Thyroid gland (tissue), 4 donors: Measurements from ENCODE around the gene NSUN3. TPM values are rescaled to one million over a fixed set of nuclear protein-coding genes. Genes with fewer than 3 reads are reported as not detected.

ENCODE experiments used
- DNase-seq, 2 donors: peaks; one replicate each; pipeline ENCODE4 v3.0.0-alpha.2; 2019
- H3K27ac ChIP-seq, 3 donors: fragments of 200-600 bp; sonication (generic); 1 replicate in 2 of 3; 2 replicates in 1 of 3; pipeline ENCODE4 v1.5.1; 2016 to 2019; ENCODE audit warnings: mild to moderate bottlenecking in 1 of 3, moderate library complexity in 1 of 3
- H3K27me3 ChIP-seq: fragments of 200-600 bp; sonication (generic); one replicate; pipeline ENCODE4 v1.5.1; 2019
- H3K36me3 ChIP-seq, 2 donors: fragments of 200-600 bp; sonication (generic); one replicate each; pipeline ENCODE4 v1.5.1; 2016 to 2019
- H3K4me1 ChIP-seq, 2 donors: fragments of 200-600 bp; sonication (generic); one replicate each; pipeline ENCODE4 v1.5.1; 2017 to 2019
- H3K4me3 ChIP-seq, 3 donors: fragments of 200-600 bp; sonication (generic); replicated peaks in 1 of 3; 1 replicate in 2 of 3; 2 replicates in 1 of 3; pipeline ENCODE4 v1.5.1; 2016; ENCODE audit warnings: mild to moderate bottlenecking in 1 of 3
- H3K9me3 ChIP-seq: fragments of 200-600 bp; sonication (generic); one replicate; pipeline ENCODE4 v1.5.1; 2017
- POLR2A ChIP-seq, 2 donors: fragments of 450-650 bp; IDR thresholded peaks; one replicate each; pipeline ENCODE4 v1.6.1; 2017; ENCODE audit warnings: antibody characterized with exemption in 2 of 2, mild to moderate bottlenecking in 2 of 2, moderate library complexity in 1 of 2
- WGBS, 2 donors: methylation state at CpG; one replicate each; pipeline ENCODE4 v1.1.5; 2017; 5-methylcytosine and 5-hydroxymethylcytosine counted together
- intact Hi-C: fragments of 100-400 bp; cut with DNase I; formaldehyde crosslinking; loops from one replicate; pipeline ENCODE4 v1.15.1; 2023
- total RNA-seq, 4 donors: library from RNA; depleted of rRNA; stranded (reverse); fragments of >200 nt; gene quantifications; one replicate each; pipeline ENCODE4 v1.2.3, GENCODE V29; 2016
- TF ChIP-seq, protein P1 (sequence below), 6 experiments: fragments of 200-600 bp in 3 of 6; fragments of 450-650 bp in 3 of 6; sonication (generic) in 3 of 6; IDR thresholded peaks; one replicate each; pipeline ENCODE4 v1.5.1; 2016 to 2019; ENCODE audit warnings: antibody characterized with exemption in 6 of 6, mild to moderate bottlenecking in 2 of 6, inconsistent platforms in 1 of 6, moderate library complexity in 1 of 6

NSUN3 gene
- total RNA-seq, 4 donors from 2014 or later: 12.5 to 22.5 (median 15.4) TPM

DNA sequence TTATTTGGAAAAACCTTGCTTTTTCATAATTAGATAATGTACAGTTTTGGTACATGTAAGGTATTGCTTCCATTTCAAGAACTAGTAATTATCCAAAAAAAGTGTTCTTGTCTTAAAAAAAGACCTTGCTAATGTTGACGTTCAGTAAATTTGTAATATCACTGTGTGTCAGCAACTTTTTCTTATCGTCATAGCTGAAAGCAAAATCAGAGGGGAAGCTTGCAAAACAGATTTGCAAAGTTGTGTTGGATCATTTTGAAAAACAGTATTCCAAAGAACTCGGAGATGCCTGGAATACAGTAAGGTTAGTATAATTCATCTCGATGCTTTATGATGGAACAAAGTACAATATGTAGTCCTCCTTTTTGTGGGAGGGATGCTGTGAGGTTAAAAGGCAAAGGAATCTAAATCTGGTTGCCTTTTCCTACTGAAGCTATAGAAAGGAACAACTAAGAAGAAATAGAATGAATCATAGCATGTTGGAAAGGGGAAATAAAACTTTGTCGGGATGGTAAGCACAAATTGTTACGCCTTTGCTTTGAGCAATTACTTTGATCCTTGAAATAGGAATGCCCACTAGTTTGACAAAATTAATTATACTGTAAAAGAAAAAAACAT is 1.5 kb downstream of the NSUN3 start:
- intact Hi-C loops: loop anchor here (10.0 kb wide), 1 partner anchor 60 kb away; no protein-coding TSS in a partner anchor
- Histone ChIP-seq H3K4me3 (no peak overlapping the region), H3K9me3 (no peaks in the 10 kb centered on the region), H3K4me1 (peaks cover 8 to 11% of the 10 kb centered on the region in 2 donors), H3K27ac (peak overlapping the region in 1 of 3 donors; percentile 3), H3K27me3 (no peaks in the 10 kb centered on the region), H3K36me3 (no peaks in the 10 kb centered on the region)
- no peak for TF ChIP-seq POLR2A (IDR thresholded peaks at IDR 0.05)
- TF ChIP-seq, protein P1, sequence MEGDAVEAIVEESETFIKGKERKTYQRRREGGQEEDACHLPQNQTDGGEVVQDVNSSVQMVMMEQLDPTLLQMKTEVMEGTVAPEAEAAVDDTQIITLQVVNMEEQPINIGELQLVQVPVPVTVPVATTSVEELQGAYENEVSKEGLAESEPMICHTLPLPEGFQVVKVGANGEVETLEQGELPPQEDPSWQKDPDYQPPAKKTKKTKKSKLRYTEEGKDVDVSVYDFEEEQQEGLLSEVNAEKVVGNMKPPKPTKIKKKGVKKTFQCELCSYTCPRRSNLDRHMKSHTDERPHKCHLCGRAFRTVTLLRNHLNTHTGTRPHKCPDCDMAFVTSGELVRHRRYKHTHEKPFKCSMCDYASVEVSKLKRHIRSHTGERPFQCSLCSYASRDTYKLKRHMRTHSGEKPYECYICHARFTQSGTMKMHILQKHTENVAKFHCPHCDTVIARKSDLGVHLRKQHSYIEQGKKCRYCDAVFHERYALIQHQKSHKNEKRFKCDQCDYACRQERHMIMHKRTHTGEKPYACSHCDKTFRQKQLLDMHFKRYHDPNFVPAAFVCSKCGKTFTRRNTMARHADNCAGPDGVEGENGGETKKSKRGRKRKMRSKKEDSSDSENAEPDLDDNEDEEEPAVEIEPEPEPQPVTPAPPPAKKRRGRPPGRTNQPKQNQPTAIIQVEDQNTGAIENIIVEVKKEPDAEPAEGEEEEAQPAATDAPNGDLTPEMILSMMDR (IDR thresholded peaks at IDR 0.05): no peak
- 86 to 88% methylated on average over 6 of the region's 6 CpGs for WGBS, 2 donors
- DNase-seq: no peak

DNA sequence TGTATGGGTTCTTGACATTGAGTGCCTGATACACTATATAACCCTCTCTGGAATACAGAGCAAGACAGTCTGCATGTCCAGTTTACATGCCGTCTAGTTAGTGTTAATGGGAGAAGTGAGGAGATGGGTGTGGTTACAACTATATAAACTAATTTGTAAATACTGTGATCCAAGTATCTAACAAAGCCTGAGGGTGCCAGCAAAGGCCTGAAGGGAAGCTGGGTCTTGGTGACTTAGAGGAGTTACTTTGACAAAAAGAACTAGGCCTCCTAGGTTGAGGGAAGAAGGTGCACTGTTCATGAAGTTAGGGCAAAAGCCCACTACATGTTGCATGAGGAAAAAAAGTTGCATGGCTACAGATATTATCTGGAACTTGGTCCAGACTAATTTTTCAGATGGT is 2.3 kb downstream of the NSUN3 start:
- H3K27me3 ChIP-seq: no peaks in the 10 kb centered on the region
- H3K27ac ChIP-seq: no peak overlapping the region
- no peak for DNase-seq
- H3K4me3 ChIP-seq: no peak overlapping the region
- TF ChIP-seq, protein P1 (IDR thresholded peaks at IDR 0.05): no peak
- no peak for TF ChIP-seq POLR2A (IDR thresholded peaks at IDR 0.05)
- WGBS, 2 donors: 69 to 77% methylated on average over 1 of the region's 1 CpG
- H3K36me3 ChIP-seq: no peaks in the 10 kb centered on the region
- H3K4me1 ChIP-seq: peaks cover 8 to 11% of the 10 kb centered on the region in 2 donors
- H3K9me3 ChIP-seq: no peaks in the 10 kb centered on the region
- intact Hi-C loops: loop anchor here (10.0 kb wide), 1 partner anchor 60 kb away; no protein-coding TSS in a partner anchor

DNA sequence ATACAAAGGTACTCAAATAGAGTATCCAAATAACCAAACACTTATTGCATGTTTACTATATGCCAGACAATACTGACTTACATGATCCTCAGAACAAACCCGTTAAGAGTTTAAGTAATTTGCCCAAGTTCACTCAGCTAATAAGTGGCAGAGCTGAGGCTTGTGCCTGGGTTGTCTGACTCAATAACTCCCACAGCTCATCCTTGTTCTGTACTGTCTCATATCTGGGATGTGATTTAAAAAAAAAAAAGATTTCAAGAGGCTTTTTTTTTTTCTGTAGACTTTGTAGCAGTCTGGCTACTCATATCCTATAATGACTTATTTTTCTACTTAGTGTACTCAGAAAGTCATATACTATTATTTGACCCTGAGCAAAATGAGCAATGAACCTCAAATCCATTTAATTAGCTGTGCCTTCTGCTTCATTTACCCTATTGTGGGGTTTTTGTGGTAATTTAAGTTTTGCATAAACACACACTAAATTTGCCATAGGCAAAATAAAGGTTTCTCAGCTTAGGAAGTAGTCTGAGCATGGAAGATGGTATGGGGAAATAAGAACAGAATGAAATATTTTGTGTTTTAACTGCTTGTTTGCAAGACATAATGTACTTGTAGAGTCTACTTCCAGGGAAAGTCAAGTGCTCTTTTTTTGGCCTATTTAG is 3.1 kb downstream of the NSUN3 start:
- no peak for TF ChIP-seq POLR2A (IDR thresholded peaks at IDR 0.05)
- TF ChIP-seq, protein P1 (IDR thresholded peaks at IDR 0.05): no peak
- Histone ChIP-seq H3K4me3 (no peak overlapping the region), H3K36me3 (no peaks in the 10 kb centered on the region), H3K9me3 (no peaks in the 10 kb centered on the region), H3K27ac (no peak overlapping the region), H3K4me1 (peaks cover 8 to 11% of the 10 kb centered on the region in 2 donors), H3K27me3 (no peaks in the 10 kb centered on the region)
- intact Hi-C loops: loop anchor here (10.0 kb wide), 1 partner anchor 61 kb away; no protein-coding TSS in a partner anchor
- DNase-seq: no peak
- WGBS, 2 donors: 78 to 93% methylated on average over 1 of the region's 1 CpG

DNA sequence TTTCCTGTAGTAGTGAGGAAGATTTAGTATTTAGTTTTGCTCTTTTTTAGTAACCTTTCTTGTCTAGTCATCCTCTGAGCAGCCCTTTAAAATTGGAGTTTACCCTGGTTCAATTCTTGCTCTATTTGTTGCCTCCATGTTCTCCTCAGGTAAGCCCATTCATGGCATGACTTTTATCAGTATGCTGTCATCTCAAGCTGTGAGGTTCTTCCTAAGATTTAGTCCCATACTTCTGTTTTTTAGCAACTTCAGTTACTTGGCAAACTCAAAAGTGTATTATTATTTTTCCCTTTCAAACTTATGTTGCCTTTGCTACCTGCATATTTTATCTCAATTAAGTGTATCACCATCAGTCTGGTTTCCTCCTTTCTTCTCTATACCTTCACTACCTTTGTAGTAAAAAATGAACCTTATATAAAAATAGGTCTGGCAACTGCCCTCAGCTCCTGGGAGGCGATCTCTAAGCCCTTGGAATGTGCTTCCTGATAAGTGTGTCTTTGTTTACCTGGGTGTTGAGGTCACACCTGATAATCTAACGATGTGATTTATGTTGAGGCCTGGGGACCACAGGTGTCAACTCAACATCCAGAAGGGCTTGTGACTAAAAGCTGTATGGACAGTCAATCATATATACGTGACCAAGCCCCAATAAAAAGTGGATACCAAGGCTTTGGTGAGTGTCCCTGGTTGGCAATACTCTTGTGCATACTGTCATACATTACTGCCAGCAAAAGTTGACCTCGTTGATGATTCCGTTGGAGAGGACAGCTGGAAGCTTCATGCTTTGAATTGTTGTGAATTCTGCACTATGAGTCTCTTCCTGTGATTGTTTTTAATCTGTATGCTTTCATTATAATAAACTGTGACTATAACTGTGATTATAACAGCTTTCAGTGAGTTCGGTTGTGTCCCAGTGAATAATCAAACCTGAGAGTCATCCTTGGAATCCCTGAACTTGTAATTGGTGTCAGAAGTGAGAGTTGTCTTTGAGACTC is 3.9 kb downstream of the NSUN3 start:
- 75 to 84% methylated on average over 6 of the region's 6 CpGs for WGBS, 2 donors
- Histone ChIP-seq H3K4me3 (no peak overlapping the region), H3K27me3 (no peaks in the 10 kb centered on the region), H3K27ac (no peak overlapping the region), H3K36me3 (no peaks in the 10 kb centered on the region), H3K4me1 (peaks cover 8 to 9% of the 10 kb centered on the region in 2 donors), H3K9me3 (no peaks in the 10 kb centered on the region)
- intact Hi-C loops: loop anchor here (10.0 kb wide), 1 partner anchor 62 kb away; no protein-coding TSS in a partner anchor
- TF ChIP-seq POLR2A (IDR thresholded peaks at IDR 0.05): no peak
- TF ChIP-seq, protein P1 (IDR thresholded peaks at IDR 0.05): no peak
- DNase-seq: no peak
